Peyer's patch (tissue), 4 donors: ENCODE measurements around the gene HTR4.

ENCODE experiments used
- CTCF ChIP-seq, 6 experiments: fragments of 450-650 bp in 4 of 6; fragments of 200-600 bp in 2 of 6; sonication (generic) in 1 of 6; IDR thresholded peaks; one replicate each; pipeline ENCODE4 v1.5.1; 2017 to 2019; ENCODE audit warnings: antibody characterized with exemption in 6 of 6, mild to moderate bottlenecking in 3 of 6, moderate library complexity in 1 of 6
- POLR2A ChIP-seq, 2 donors: fragments of 450-650 bp; IDR thresholded peaks; one replicate each; pipeline ENCODE4 v1.5.1; 2017; ENCODE audit warnings: antibody characterized with exemption in 2 of 2, mild to moderate bottlenecking in 2 of 2, moderate library complexity in 2 of 2

- TF ChIP-seq POLR2A (IDR thresholded peaks at IDR 0.05) (no peak), CTCF (IDR thresholded peaks at IDR 0.05) (no peak)
These were observed 2.8 kb downstream of the HTR4 start for GRCh38 chr5:148651528-148651927.
